Measurements from ENCODE around the gene SLX9. TPM values are rescaled to one million over a fixed set of nuclear protein-coding genes. Genes with fewer than 3 reads are reported as not detected.

SLX9 gene
- total and polyA plus RNA-seq, 5 donors from 2014 or later: 7.6 to 21.8 (median 10.1) TPM

GRCh38 chr21:44930543-44930981 is 9.3 kb upstream of the SLX9 start:
- ATAC-seq (ENCODE audit: low read depth in 2 of 2) (peak; percentile 30), DNase-seq (peak; percentile 42 to 82 (median 64))
- Mint-ChIP-seq H3K27me3 (no peaks in the 10 kb centered on the region), H3K9me3 (peaks cover 0 to 3% (median 0%) of the 10 kb centered on the region in 7 donors), H3K36me3 (no peaks in the 10 kb centered on the region), H3K4me1 (peaks cover 0 to 55% (median 34%) of the 10 kb centered on the region in 4 donors), H3K27ac (peak overlapping the region; percentile 91 to 97 (median 96)), H3K4me3 (peak overlapping the region; percentile 90 to 100 (median 94))
- H3K36me3 ChIP-seq (ENCODE audit: control insufficient read depth, insufficient read depth, low read length): no peaks in the 10 kb centered on the region
- peak overlapping the region; percentile 82 for H3K27ac ChIP-seq (ENCODE audit: insufficient read depth, low read length, poor library complexity, severe bottlenecking)
- no peaks in the 10 kb centered on the region for H3K27me3 ChIP-seq (ENCODE audit: control insufficient read depth, insufficient read depth, low read length)
- peaks cover 73% of the 10 kb centered on the region for H3K4me1 ChIP-seq (ENCODE audit: control insufficient read depth, insufficient read depth, low read length, poor library complexity, severe bottlenecking)
- H3K4me3 ChIP-seq (ENCODE audit: low read depth, low read length): peak overlapping the region; percentile 64
- no peaks in the 10 kb centered on the region for H3K9me3 ChIP-seq (ENCODE audit: control insufficient read depth in 2 of 2, low read length in 2 of 2)

GRCh38 chr21:44931137-44931500 is 8.7 kb upstream of the SLX9 start:
- DNase-seq (peak in 1 of 3 donors; percentile 63), ATAC-seq (ENCODE audit: low read depth in 2 of 2) (no peak)
- peak overlapping the region; percentile 61 to 97 (median 91) for H3K27ac Mint-ChIP-seq
- H3K36me3 Mint-ChIP-seq: no peaks in the 10 kb centered on the region
- no peaks in the 10 kb centered on the region for H3K27me3 Mint-ChIP-seq
- H3K27me3 ChIP-seq (ENCODE audit: control insufficient read depth, insufficient read depth, low read length): no peaks in the 10 kb centered on the region
- peak overlapping the region; percentile 90 to 100 (median 94) for H3K4me3 Mint-ChIP-seq
- H3K36me3 ChIP-seq (ENCODE audit: control insufficient read depth, insufficient read depth, low read length): no peaks in the 10 kb centered on the region
- H3K4me1 Mint-ChIP-seq: peaks cover 0 to 49% (median 30%) of the 10 kb centered on the region in 4 donors
- peaks cover 0 to 3% (median 0%) of the 10 kb centered on the region in 7 donors for H3K9me3 Mint-ChIP-seq
- no peaks in the 10 kb centered on the region for H3K9me3 ChIP-seq (ENCODE audit: control insufficient read depth in 2 of 2, low read length in 2 of 2)
- H3K27ac ChIP-seq (ENCODE audit: insufficient read depth, low read length, poor library complexity, severe bottlenecking): peak overlapping the region; percentile 82
- H3K4me1 ChIP-seq (ENCODE audit: control insufficient read depth, insufficient read depth, low read length, poor library complexity, severe bottlenecking): peaks cover 68% of the 10 kb centered on the region
- peak overlapping the region; percentile 64 for H3K4me3 ChIP-seq (ENCODE audit: low read depth, low read length)

- Mint-ChIP-seq H3K4me1 (peaks cover 0 to 43% (median 27%) of the 10 kb centered on the region in 4 donors), H3K27ac (peak overlapping the region; percentile 61 to 97 (median 91))
- peak overlapping the region; percentile 64 for H3K4me3 ChIP-seq (ENCODE audit: low read depth, low read length)
These were observed 8.1 kb upstream of the SLX9 start for GRCh38 chr21:44931501-44932407.

GRCh38 chr21:44932408-44933181 is 7.2 kb upstream of the SLX9 start:
- Histone ChIP-seq H3K9me3 (ENCODE audit: control insufficient read depth in 2 of 2, low read length in 2 of 2) (no peaks in the 10 kb centered on the region), H3K36me3 (ENCODE audit: control insufficient read depth, insufficient read depth, low read length) (no peaks in the 10 kb centered on the region), H3K4me3 (ENCODE audit: low read depth, low read length) (no peak overlapping the region), H3K27ac (ENCODE audit: insufficient read depth, low read length, poor library complexity, severe bottlenecking) (no peak overlapping the region), H3K4me1 (ENCODE audit: control insufficient read depth, insufficient read depth, low read length, poor library complexity, severe bottlenecking) (peaks cover 53% of the 10 kb centered on the region), H3K27me3 (ENCODE audit: control insufficient read depth, insufficient read depth, low read length) (no peaks in the 10 kb centered on the region)
- H3K9me3 Mint-ChIP-seq: peaks cover 0 to 3% (median 0%) of the 10 kb centered on the region in 7 donors
- no peaks in the 10 kb centered on the region for H3K27me3 Mint-ChIP-seq
- ATAC-seq (ENCODE audit: low read depth in 2 of 2) (peak; percentile 63 to 66), DNase-seq (peak; percentile 48 to 73 (median 70))
- H3K4me1 Mint-ChIP-seq: peaks cover 0 to 39% (median 23%) of the 10 kb centered on the region in 4 donors
- peak overlapping the region; percentile 41 to 77 (median 66) for H3K4me3 Mint-ChIP-seq
- H3K27ac Mint-ChIP-seq: no peak overlapping the region
- H3K36me3 Mint-ChIP-seq: no peaks in the 10 kb centered on the region

More at GRCh38 chr21:44931501-44932407, 8.1 kb upstream of the SLX9 start:
- H3K9me3 ChIP-seq (ENCODE audit: control insufficient read depth in 2 of 2, low read length in 2 of 2): no peaks in the 10 kb centered on the region
- H3K4me3 Mint-ChIP-seq: peak overlapping the region; percentile 90 to 100 (median 94)
- no peaks in the 10 kb centered on the region for H3K36me3 ChIP-seq (ENCODE audit: control insufficient read depth, insufficient read depth, low read length)
- no peaks in the 10 kb centered on the region for H3K36me3 Mint-ChIP-seq
- DNase-seq (peak in 1 of 3 donors; percentile 40), ATAC-seq (ENCODE audit: low read depth in 2 of 2) (no peak)
- no peaks in the 10 kb centered on the region for H3K27me3 ChIP-seq (ENCODE audit: control insufficient read depth, insufficient read depth, low read length)
- peaks cover 0 to 3% (median 0%) of the 10 kb centered on the region in 7 donors for H3K9me3 Mint-ChIP-seq
- peaks cover 62% of the 10 kb centered on the region for H3K4me1 ChIP-seq (ENCODE audit: control insufficient read depth, insufficient read depth, low read length, poor library complexity, severe bottlenecking)
- no peaks in the 10 kb centered on the region for H3K27me3 Mint-ChIP-seq
- peak overlapping the region; percentile 82 for H3K27ac ChIP-seq (ENCODE audit: insufficient read depth, low read length, poor library complexity, severe bottlenecking)

GRCh38 chr21:44933199-44933917 is 6.5 kb upstream of the SLX9 start:
- Mint-ChIP-seq H3K4me1 (peaks cover 0 to 33% (median 18%) of the 10 kb centered on the region in 4 donors), H3K4me3 (peak overlapping the region in 3 of 4 donors; percentile 41 to 76 (median 53)), H3K27me3 (no peaks in the 10 kb centered on the region), H3K36me3 (no peaks in the 10 kb centered on the region), H3K27ac (peak overlapping the region in 1 of 3 donors; percentile 56), H3K9me3 (peaks cover 0 to 3% (median 0%) of the 10 kb centered on the region in 7 donors)
- no peaks in the 10 kb centered on the region for H3K27me3 ChIP-seq (ENCODE audit: control insufficient read depth, insufficient read depth, low read length)
- ATAC-seq (ENCODE audit: low read depth in 2 of 2) (no peak), DNase-seq (no peak)
- H3K36me3 ChIP-seq (ENCODE audit: control insufficient read depth, insufficient read depth, low read length): no peaks in the 10 kb centered on the region
- no peaks in the 10 kb centered on the region for H3K9me3 ChIP-seq (ENCODE audit: control insufficient read depth in 2 of 2, low read length in 2 of 2)
- no peak overlapping the region for H3K4me3 ChIP-seq (ENCODE audit: low read depth, low read length)
- H3K4me1 ChIP-seq (ENCODE audit: control insufficient read depth, insufficient read depth, low read length, poor library complexity, severe bottlenecking): peaks cover 46% of the 10 kb centered on the region
- H3K27ac ChIP-seq (ENCODE audit: insufficient read depth, low read length, poor library complexity, severe bottlenecking): no peak overlapping the region

- Mint-ChIP-seq H3K4me1 (peaks cover 0 to 32% (median 17%) of the 10 kb centered on the region in 4 donors), H3K27me3 (no peaks in the 10 kb centered on the region), H3K36me3 (no peaks in the 10 kb centered on the region), H3K9me3 (peaks cover 0 to 3% (median 0%) of the 10 kb centered on the region in 7 donors), H3K4me3 (peak overlapping the region in 1 of 4 donors; percentile 27), H3K27ac (no peak overlapping the region)
- H3K4me1 ChIP-seq (ENCODE audit: control insufficient read depth, insufficient read depth, low read length, poor library complexity, severe bottlenecking): peaks cover 41% of the 10 kb centered on the region
- DNase-seq: no peak
- H3K9me3 ChIP-seq (ENCODE audit: control insufficient read depth in 2 of 2, low read length in 2 of 2): no peaks in the 10 kb centered on the region
- H3K36me3 ChIP-seq (ENCODE audit: control insufficient read depth, insufficient read depth, low read length): no peaks in the 10 kb centered on the region
- ATAC-seq (ENCODE audit: low read depth in 2 of 2): no peak
- H3K27me3 ChIP-seq (ENCODE audit: control insufficient read depth, insufficient read depth, low read length): no peaks in the 10 kb centered on the region
- H3K4me3 ChIP-seq (ENCODE audit: low read depth, low read length): no peak overlapping the region
- no peak overlapping the region for H3K27ac ChIP-seq (ENCODE audit: insufficient read depth, low read length, poor library complexity, severe bottlenecking)
These were observed 5.9 kb upstream of the SLX9 start for GRCh38 chr21:44933918-44934260.

GRCh38 chr21:44934276-44934675 is 5.6 kb upstream of the SLX9 start:
- H3K4me1 ChIP-seq (ENCODE audit: control insufficient read depth, insufficient read depth, low read length, poor library complexity, severe bottlenecking): peaks cover 41% of the 10 kb centered on the region
- Mint-ChIP-seq H3K4me3 (peak overlapping the region in 2 of 4 donors; percentile 32 to 80), H3K27me3 (no peaks in the 10 kb centered on the region), H3K36me3 (no peaks in the 10 kb centered on the region), H3K4me1 (peaks cover 0 to 32% (median 17%) of the 10 kb centered on the region in 4 donors), H3K27ac (no peak overlapping the region), H3K9me3 (peaks cover 0 to 4% (median 0%) of the 10 kb centered on the region in 7 donors)
- no peak overlapping the region for H3K27ac ChIP-seq (ENCODE audit: insufficient read depth, low read length, poor library complexity, severe bottlenecking)
- H3K36me3 ChIP-seq (ENCODE audit: control insufficient read depth, insufficient read depth, low read length): no peaks in the 10 kb centered on the region
- ATAC-seq (ENCODE audit: low read depth in 2 of 2) (no peak), DNase-seq (no peak)
- H3K9me3 ChIP-seq (ENCODE audit: control insufficient read depth in 2 of 2, low read length in 2 of 2): no peaks in the 10 kb centered on the region
- H3K27me3 ChIP-seq (ENCODE audit: control insufficient read depth, insufficient read depth, low read length): no peaks in the 10 kb centered on the region
- H3K4me3 ChIP-seq (ENCODE audit: low read depth, low read length): no peak overlapping the region
